Neural cell (in vitro differentiated cells): ENCODE results near the gene TULP1.

Source experiments
- CTCF ChIP-seq: fragments of 450-650 bp; IDR thresholded peaks from 2 replicates; pipeline ENCODE4 v1.5.1; 2014; ENCODE audit warnings: antibody characterized with exemption, mild to moderate bottlenecking, moderate library complexity; ENCODE audit not compliant: poor library complexity, severe bottlenecking
- EP300 ChIP-seq: fragments of 450-650 bp; conservative IDR thresholded peaks from 2 replicates; pipeline ENCODE4 v1.6.1; 2014; ENCODE audit warnings: antibody characterized with exemption, mild to moderate bottlenecking, moderate library complexity; ENCODE audit not compliant: poor library complexity, severe bottlenecking
- EZH2 ChIP-seq: fragments of 200-600, 300-800 bp; shearing (Covaris generic), sonication (generic); IDR thresholded peaks from 2 replicates; pipeline ENCODE4 v1.6.1; 2014; ENCODE audit warnings: antibody characterized with exemption, low read length, borderline replicate concordance, mild to moderate bottlenecking; ENCODE audit not compliant: insufficient read depth, poor library complexity, severe bottlenecking
- POLR2AphosphoS5 ChIP-seq: IDR thresholded peaks from 2 replicates; pipeline ENCODE4 v1.6.1; 2012
- RAD21 ChIP-seq: fragments of 450-650 bp; conservative IDR thresholded peaks from 2 replicates; pipeline ENCODE4 v1.6.1; 2014; ENCODE audit warnings: antibody characterized with exemption, mild to moderate bottlenecking, moderate library complexity
- REST ChIP-seq: IDR thresholded peaks from 2 replicates; pipeline ENCODE4 v1.6.1; 2012; ENCODE audit warnings: borderline replicate concordance
- TAF1 ChIP-seq: IDR thresholded peaks from 2 replicates; pipeline ENCODE4 v1.6.1; 2012; ENCODE audit warnings: low read depth

- TF ChIP-seq POLR2AphosphoS5 (no peak), TAF1 (no peak), CTCF (no peak), RAD21 (no peak), EP300 (no peak), REST (no peak), EZH2 (no peak)
These were observed 19.4 kb upstream of the TULP1 start for GRCh38 chr6:35532126-35532525.
